Spleen (tissue), 7 donors: ENCODE data around the gene VSIG4.

ENCODE experiments used
- POLR2AphosphoS5 ChIP-seq, 3 donors: sonication (generic); formaldehyde crosslinking; IDR thresholded peaks; one replicate each; pipeline ENCODE4 v1.5.1; 2017; ENCODE audit warnings: antibody characterized with exemption in 3 of 3
- TF ChIP-seq, protein P1 (sequence below), 11 experiments: fragments of 200-600 bp in 7 of 11; fragments of 450-650 bp in 4 of 11; sonication (generic) in 4 of 11; IDR thresholded peaks in 8 of 11; conservative IDR thresholded peaks in 3 of 11; 1 replicate in 7 of 11; 2 replicates in 4 of 11; pipeline versions ENCODE4 v1.4.0 to v1.8.0; 2016 to 2021; ENCODE audit warnings: antibody characterized with exemption in 11 of 11, inconsistent platforms in 4 of 11, mild to moderate bottlenecking in 1 of 11
- donor health status: DM: no; HTN: no; CAD: no; lungs with moderate emphysema.
- donor health status: DM: no; HTN: no; CAD: no.
- donor health status: DM: no; HTN: no; CAD: no.

- TF ChIP-seq, protein P1, sequence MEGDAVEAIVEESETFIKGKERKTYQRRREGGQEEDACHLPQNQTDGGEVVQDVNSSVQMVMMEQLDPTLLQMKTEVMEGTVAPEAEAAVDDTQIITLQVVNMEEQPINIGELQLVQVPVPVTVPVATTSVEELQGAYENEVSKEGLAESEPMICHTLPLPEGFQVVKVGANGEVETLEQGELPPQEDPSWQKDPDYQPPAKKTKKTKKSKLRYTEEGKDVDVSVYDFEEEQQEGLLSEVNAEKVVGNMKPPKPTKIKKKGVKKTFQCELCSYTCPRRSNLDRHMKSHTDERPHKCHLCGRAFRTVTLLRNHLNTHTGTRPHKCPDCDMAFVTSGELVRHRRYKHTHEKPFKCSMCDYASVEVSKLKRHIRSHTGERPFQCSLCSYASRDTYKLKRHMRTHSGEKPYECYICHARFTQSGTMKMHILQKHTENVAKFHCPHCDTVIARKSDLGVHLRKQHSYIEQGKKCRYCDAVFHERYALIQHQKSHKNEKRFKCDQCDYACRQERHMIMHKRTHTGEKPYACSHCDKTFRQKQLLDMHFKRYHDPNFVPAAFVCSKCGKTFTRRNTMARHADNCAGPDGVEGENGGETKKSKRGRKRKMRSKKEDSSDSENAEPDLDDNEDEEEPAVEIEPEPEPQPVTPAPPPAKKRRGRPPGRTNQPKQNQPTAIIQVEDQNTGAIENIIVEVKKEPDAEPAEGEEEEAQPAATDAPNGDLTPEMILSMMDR (IDR thresholded peaks at IDR 0.05 in 8 of 11, conservative IDR thresholded peaks at IDR 0.05 in 3 of 11): no peak
- peak in 1 of 3 donors; percentile 82 for TF ChIP-seq POLR2AphosphoS5 (IDR thresholded peaks at IDR 0.05)
Observed at GRCh38 chrX:66012094-66012534, 27.8 kb downstream of the VSIG4 start.
